Measurements from ENCODE around the gene CORO6.

Gene CORO6

DNA sequence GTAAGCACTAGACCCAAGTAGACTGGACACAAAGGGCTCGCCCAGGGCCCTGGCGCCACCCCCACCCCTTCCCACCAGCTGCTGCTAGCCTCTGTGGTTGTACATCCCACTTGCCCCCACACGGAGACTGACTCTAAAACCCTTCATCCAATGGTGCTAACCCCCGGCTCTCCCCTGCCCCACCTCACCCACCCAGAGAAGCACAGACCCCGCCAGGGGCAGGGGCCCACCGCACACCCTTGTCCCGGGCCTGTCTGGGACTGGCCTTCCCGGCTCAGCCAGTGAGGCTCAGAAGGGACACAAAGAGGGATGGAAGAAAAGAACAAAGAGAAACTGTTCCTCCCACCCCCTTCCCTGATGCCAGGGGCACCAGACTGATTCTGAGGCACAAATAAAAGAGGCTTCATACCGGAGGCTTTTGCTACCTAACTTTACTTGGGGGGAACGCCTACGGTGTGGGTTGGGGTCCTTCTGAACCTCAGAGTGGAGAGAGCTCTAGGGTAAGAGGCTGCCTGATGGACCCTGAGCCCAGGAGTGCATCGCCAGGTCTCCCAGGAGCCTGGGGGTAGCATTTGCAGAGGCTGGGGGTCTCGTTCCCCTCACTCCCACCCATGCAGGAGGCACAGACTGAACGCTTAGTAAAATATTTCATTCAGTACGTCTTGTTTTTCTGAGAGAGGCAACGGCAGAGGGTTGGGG lies 8.2 kb downstream of the CORO6 start:
- in situ Hi-C loops (cut with MboI; ENCODE audit: low sequenced_read_pairs), result no loop called here

DNA sequence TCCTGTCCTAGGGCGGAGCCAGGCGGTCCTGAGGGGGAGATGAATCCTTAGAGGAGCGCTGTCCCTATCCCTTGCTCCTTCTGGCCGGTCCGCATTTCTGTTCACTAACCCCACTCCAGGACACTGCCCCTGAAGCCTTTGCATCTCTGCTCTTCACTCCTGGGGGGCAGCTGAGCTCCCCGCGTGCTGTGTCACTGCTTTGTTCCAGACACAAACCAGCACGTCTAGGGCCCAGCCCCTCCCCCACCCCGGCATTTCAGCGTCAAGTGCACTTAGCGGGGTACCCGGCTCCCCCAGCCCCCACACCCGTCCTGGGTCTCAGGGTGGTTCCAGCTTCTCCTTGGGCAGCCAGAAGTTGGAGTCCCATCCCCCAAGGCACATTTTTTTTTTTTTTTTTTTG lies 8.9 kb downstream of the CORO6 start:
- in situ Hi-C loops (cut with MboI; ENCODE audit: low sequenced_read_pairs), result no loop called here

DNA sequence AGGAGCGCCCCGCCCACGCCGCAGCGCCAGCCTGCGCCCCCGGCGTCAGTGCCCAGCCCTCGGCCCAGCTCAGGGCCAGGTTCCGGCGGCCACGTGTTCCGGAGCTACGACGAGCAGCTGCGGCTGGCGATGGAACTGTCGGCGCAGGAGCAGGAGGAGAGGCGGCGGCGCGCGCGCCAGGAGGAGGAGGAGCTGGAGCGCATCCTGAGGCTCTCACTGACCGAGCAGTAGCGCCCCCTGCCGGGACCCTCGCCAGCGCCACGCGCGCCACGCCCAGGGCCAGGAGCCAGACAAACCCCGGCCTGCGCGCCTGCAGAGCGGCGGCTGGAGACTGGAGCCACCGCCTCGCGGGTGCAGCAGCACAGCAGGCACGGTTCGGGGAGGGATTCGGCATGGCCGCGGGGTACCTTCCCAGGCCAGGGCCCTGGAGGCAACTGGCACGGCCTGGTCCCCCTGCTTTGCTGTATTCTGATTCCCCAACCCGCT lies 9.3 kb downstream of the CORO6 start:
- in situ Hi-C loops (cut with MboI; ENCODE audit: low sequenced_read_pairs), result no loop called here

DNA sequence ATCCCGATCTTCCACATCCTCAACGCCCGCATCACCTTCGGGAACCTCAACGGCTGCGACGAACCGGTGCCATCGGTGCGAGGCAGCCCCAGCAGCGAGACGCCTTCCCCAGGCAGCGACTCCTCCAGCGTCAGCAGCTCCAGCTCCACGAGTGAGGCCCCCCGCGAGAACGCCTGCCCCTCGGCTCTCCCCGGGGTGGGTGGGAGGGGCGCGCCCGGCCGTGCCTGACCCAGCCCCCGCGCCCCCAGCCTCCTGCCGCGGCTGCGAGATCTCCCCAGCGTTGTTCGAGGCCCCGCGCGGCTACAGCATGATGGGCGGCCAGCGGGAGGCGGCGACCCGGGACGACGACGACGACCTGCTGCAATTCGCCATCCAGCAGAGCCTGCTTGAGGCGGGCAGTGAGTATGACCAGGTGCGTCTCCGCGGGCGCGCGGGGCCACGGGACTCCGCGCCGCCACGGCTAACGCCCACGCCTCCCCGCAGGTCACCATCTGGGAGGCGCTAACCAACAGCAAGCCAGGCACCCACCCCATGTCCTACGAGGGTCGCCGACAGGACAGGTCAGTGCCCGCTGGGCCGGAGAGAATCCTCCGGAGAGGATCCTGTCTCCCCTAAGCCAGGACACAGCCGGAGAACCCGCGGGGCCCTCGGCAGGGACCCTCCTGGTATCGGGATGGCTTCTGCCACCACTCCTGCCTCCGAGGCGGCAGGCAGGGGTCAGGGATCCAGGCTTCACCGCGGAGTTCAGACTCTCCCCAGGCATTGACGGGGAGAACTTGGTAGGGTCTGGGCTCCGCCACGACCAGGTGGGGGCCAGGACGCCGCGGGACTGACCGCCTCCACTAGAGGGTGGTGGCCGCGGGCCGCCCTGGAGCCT lies 10.1 kb downstream of the CORO6 start:
- in situ Hi-C loops (cut with MboI; ENCODE audit: low sequenced_read_pairs), result no loop called here

DNA sequence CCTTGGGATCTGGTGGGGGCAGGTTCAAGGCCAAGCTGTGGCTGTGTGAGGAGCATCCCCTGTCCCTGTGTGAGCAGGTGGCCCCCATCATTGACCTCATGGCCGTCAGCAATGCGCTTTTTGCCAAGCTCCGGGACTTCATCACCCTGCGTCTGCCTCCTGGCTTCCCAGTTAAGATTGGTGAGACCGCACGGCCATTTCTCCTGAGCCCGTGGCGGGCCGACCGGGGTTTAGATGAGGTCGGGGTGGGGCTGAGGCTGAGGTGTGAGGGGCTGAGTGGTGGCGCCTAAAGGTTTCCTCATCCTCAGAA lies 10.7 kb downstream of the CORO6 start:
- in situ Hi-C loops (cut with MboI; ENCODE audit: low sequenced_read_pairs), result no loop called here

- in situ Hi-C loops (cut with MboI; ENCODE audit: low sequenced_read_pairs), result no loop called here
These were observed 11.2 kb downstream of the CORO6 start for GRCh38 chr17:29611351-29612093.

DNA sequence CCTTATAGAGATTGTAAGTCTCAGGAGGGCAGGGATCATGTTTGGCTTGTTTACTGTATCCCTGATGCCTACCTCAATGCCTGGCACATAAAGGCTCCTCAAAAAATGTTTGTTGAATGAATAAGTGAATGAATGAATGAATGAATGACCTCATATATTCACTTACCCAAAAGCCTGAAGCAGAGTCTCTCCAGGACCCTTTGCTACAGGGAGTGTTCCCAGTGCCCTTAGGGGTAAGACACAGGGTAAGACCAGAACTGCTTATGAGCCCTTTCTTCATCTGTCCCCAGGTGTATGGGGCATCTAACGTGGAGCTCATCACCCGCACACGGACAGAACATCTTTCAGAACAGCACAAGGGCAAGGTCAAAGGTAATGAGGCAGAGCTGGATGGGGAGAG lies 12.3 kb downstream of the CORO6 start:
- in situ Hi-C loops (cut with MboI; ENCODE audit: low sequenced_read_pairs), result no loop called here

- in situ Hi-C loops (cut with MboI; ENCODE audit: low sequenced_read_pairs), result no loop called here
These were observed 13.7 kb downstream of the CORO6 start for GRCh38 chr17:29608986-29609385.

GRCh38 chr17:29607557-29608195 lies 15.0 kb downstream of the CORO6 start:
- in situ Hi-C loops (cut with MboI; ENCODE audit: low sequenced_read_pairs), result no loop called here

- in situ Hi-C loops (cut with MboI; ENCODE audit: low sequenced_read_pairs), result no loop called here
These were observed 19.5 kb downstream of the CORO6 start for GRCh38 chr17:29603109-29603674.

DNA sequence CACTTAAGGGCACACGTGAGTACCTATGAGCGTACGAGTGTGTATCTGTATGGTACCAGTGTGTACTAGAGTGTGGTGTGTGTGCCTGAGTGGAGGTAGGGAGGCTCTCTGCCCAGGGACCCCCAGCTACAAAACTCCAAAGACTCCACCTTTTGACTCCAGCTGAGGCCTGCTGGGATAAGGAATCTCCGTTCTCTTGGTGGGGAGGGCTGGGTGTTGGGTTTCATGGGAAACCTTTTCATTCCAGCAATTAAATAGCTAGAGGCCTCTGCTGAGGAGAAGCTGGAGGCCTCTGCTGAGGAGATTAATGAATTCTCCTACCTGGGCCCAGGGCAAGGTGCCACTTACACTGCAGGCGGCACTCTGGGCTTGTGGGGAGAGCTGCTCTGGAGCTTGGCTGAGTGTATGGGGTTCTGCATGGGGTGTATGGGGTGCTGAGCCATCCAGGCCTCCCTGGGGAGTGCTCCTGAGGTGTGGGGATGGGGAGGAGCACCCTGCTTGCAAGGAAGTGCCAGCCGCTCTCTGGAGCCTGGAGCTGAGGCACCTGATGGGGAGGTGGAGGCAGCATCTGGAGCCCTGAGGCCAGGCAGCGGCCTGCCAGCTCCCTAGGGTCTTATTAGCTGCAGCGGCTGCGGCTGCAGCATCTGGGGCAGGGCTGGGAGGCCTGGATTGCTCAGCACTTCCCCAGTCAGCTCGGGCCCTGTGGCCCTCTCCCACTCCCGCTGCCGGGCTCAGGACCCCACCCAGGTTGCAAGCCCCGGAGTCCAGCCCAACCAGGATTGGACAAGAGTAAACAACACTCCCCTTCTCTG lies 25.1 kb downstream of the CORO6 start:
- in situ Hi-C loops (cut with MboI; ENCODE audit: low sequenced_read_pairs), result no loop called here

DNA sequence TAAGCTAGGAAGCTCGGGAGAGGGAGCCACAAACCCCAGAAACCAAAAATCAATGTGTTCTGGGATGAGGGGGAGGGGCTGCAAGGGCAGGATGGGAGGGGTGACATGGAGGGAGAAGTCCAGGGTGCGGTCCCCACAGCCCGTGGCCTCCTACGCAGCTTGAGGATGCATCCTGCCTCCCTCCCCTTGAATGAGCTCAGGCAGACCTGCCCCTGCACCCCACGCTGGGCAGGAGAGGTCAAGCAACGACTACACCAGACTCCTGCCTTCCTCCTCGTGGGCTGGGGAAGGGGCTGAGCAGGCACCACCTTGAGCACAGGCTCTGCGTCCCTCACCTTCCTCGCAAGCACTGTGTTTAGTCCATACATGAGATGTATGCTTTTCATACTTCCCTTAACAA lies 25.9 kb downstream of the CORO6 start:
- in situ Hi-C loops (cut with MboI; ENCODE audit: low sequenced_read_pairs), result no loop called here

GRCh38 chr17:29595943-29596774 lies 26.6 kb downstream of the CORO6 start:
- in situ Hi-C loops (cut with MboI; ENCODE audit: low sequenced_read_pairs), result no loop called here

DNA sequence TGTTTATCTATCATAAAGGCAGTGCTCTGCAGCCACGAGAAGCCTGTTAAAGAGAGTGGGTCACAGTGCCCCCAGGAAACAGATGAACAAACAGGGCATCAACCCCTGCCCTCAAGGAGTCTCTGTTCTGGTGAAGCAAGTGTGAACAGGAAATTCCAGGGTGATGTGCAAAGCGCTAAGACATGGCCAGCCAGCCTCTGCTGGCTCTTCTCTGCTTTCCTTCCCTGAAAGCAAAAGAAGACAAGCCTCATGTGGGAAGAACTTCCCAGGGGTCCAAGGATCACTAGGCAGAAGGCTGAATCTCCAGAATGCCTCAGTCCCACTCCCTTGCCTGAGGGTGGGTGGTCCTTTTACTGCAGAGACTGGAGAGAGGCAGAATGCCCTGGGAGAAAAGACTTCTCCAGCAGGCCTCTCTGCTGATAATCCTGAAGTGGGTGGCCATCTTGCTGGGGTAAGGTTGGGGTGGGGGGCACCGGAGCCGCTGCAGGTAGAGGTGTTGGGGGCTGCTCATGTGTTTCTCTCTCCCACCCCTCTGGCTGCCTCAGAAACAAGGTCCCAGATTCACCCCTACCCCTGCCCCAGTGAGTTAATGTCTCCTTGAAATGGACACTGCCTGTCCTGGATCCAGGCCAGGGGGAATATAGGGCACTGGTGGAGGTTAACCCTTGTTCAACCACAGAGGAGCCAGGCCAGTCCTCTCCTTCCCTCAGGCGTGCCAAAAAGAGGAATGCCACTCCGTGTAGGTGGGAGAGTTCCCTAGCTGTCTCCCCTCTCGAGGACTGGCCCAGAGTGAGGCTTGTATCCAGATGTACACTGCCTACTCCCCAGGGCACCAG lies 27.4 kb downstream of the CORO6 start:
- in situ Hi-C loops (cut with MboI; ENCODE audit: low sequenced_read_pairs), result no loop called here

- in situ Hi-C loops (cut with MboI; ENCODE audit: low sequenced_read_pairs), result no loop called here
These were observed 28.1 kb downstream of the CORO6 start for GRCh38 chr17:29594519-29595090.

DNA sequence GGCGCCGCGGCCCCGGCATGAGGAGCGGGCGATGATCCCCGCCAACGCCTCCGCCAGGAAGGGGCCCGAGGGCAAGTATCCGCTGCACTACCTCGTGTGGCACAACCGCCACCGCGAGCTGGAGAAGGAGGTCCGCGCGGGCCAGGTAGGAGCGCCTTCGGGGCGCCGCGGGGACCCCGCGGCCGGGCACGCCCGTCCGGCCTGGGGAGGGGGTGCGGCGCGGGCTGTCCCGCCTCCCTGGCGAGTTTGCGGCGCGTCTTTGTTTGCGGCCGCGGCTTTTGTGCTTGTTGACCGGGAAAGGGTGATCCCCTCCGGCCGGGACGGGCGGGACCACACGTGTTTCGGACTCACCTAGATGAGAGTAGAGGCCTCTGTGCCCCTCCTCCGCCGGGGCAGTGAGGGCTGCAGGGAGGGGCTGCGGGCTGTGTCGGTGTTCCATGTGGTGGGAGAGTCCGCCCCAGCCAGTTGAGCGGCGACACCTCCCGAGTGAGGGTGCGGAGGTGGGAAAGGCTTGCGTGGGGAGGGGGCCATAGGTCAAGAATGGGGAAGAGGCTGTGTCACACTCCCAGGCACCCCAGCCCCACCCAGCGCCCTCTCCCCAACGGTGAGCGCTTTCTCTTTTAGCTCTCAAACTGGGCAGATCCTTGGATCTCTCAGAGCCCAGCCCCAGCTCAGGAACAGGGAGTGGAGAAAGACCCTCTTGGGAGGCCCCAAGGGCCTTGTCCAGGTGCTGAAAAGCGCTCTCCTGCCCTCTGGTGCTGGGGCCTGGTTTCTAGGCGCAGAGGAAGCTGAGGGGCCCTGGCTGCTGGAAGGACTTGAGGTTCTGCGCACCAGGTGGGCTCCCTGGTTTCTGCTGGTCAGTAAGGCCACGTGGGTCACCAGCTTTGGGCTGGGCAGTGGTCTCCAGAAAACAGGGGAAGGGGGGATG lies 28.9 kb downstream of the CORO6 start:
- in situ Hi-C loops (cut with MboI; ENCODE audit: low sequenced_read_pairs), result no loop called here

Data from HL-60/S4 (cell line).